ENCODE measurements around the gene ZNF346. TPM values are rescaled to one million over a fixed set of nuclear protein-coding genes. Genes with fewer than 3 reads are reported as not detected.

Gene ZNF346
- total and polyA plus RNA-seq, 10 donors: 5.9 to 36.3 (median 25.6) TPM

GRCh38 chr5:177105691-177106476 lies 83.4 kb downstream of the ZNF346 start:
- no peaks in the 10 kb centered on the region for H3K36me3 ChIP-seq
- peaks cover 0 to 17% (median 0%) of the 10 kb centered on the region in 7 donors for H3K27me3 ChIP-seq (replicated peaks in 1 of 7)
- no peaks in the 10 kb centered on the region for H3K9me3 ChIP-seq
- 76 to 87% (median 80%) methylated on average over 18 to 24 of the region's 24 CpGs for WGBS, 5 donors
- no peak overlapping the region for H3K27ac ChIP-seq
- H3K4me1 ChIP-seq: no peaks in the 10 kb centered on the region
- TF ChIP-seq POLR2AphosphoS5 (IDR thresholded peaks at IDR 0.05): no peak
- TF ChIP-seq POLR2A (IDR thresholded peaks at IDR 0.05): no peak
- no peak for TF ChIP-seq CTCF (IDR thresholded peaks at IDR 0.05 in 8 of 11, conservative IDR thresholded peaks at IDR 0.05 in 3 of 11)
- no peak overlapping the region for H3K4me3 ChIP-seq
- intact Hi-C loops (cut with DNase I; ENCODE audit: low total_unique reads): no loop called here
- no peak for DNase-seq

GRCh38 chr5:177107159-177107558 lies 84.7 kb downstream of the ZNF346 start:
- H3K9me3 ChIP-seq: no peaks in the 10 kb centered on the region
- peaks cover 0 to 14% (median 0%) of the 10 kb centered on the region in 7 donors for H3K27me3 ChIP-seq (replicated peaks in 1 of 7)
- H3K4me3 ChIP-seq: no peak overlapping the region
- no peak overlapping the region for H3K27ac ChIP-seq
- peaks cover 0 to 8% (median 5%) of the 10 kb centered on the region in 6 donors for H3K4me1 ChIP-seq
- no peaks in the 10 kb centered on the region for H3K36me3 ChIP-seq
- 68 to 89% (median 83%) methylated on average over 4 of the region's 4 CpGs for WGBS, 5 donors
- TF ChIP-seq POLR2A (IDR thresholded peaks at IDR 0.05): no peak
- no peak for TF ChIP-seq CTCF (IDR thresholded peaks at IDR 0.05 in 8 of 11, conservative IDR thresholded peaks at IDR 0.05 in 3 of 11)
- TF ChIP-seq POLR2AphosphoS5 (IDR thresholded peaks at IDR 0.05): no peak
- intact Hi-C loops (cut with DNase I; ENCODE audit: low total_unique reads): no loop called here
- no peak for DNase-seq

DNA sequence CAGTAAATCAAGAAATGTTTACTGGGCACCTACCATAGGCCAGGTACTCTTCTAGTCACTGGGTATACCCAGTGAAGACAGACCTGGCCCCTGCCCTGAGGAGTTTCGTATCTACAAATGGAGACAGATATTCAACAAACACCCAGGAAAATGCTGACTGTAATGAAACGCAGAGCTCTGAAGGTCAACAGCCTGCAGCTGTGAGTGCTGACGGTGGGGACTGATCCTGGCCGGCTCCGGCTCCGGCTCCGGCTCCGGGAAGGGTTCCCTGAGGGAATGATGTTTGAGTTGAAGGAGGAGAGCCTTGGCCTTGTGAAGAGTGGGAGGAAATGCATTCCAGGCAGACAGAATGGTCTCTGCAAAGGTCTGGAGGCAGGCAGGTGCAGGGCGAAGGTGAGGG lies 87.3 kb downstream of the ZNF346 start:
- WGBS, 5 donors: 59 to 81% (median 74%) methylated on average over 9 of the region's 9 CpGs
- no peak overlapping the region for H3K4me3 ChIP-seq
- H3K27me3 ChIP-seq (replicated peaks in 1 of 7): peaks cover 0 to 4% (median 0%) of the 10 kb centered on the region in 7 donors
- no peak for DNase-seq
- intact Hi-C loops (cut with DNase I; ENCODE audit: low total_unique reads): loop anchor here (10.0 kb wide), 1 partner anchor 195 kb away; the partner anchor contains the start of genes PRELID1 and RAB24
- H3K4me1 ChIP-seq: peaks cover 7 to 24% (median 16%) of the 10 kb centered on the region in 6 donors
- no peak overlapping the region for H3K27ac ChIP-seq
- no peaks in the 10 kb centered on the region for H3K9me3 ChIP-seq
- no peaks in the 10 kb centered on the region for H3K36me3 ChIP-seq
- no peak for TF ChIP-seq POLR2AphosphoS5 (IDR thresholded peaks at IDR 0.05)
- no peak for TF ChIP-seq CTCF (IDR thresholded peaks at IDR 0.05 in 8 of 11, conservative IDR thresholded peaks at IDR 0.05 in 3 of 11)
- TF ChIP-seq POLR2A (IDR thresholded peaks at IDR 0.05): no peak

GRCh38 chr5:177111720-177112394 lies 89.4 kb downstream of the ZNF346 start:
- DNase-seq: peak; percentile 85
- peak overlapping the region in 1 of 8 donors; percentile 38 for H3K4me3 ChIP-seq
- peaks cover 7 to 42% (median 28%) of the 10 kb centered on the region in 6 donors for H3K4me1 ChIP-seq
- WGBS, 5 donors: 22 to 34% (median 24%) methylated on average over 12 of the region's 12 CpGs
- no peaks in the 10 kb centered on the region for H3K9me3 ChIP-seq
- H3K27me3 ChIP-seq (replicated peaks in 1 of 7): no peaks in the 10 kb centered on the region
- no peak overlapping the region for H3K27ac ChIP-seq
- no peaks in the 10 kb centered on the region for H3K36me3 ChIP-seq
- TF ChIP-seq CTCF (IDR thresholded peaks at IDR 0.05 in 8 of 11, conservative IDR thresholded peaks at IDR 0.05 in 3 of 11) (peak; percentile 79 to 95 (median 93)), POLR2A (IDR thresholded peaks at IDR 0.05) (no peak), POLR2AphosphoS5 (IDR thresholded peaks at IDR 0.05) (peak in 1 of 3 donors; percentile 17)
- intact Hi-C loops (cut with DNase I; ENCODE audit: low total_unique reads): loop anchor here (10.0 kb wide), 1 partner anchor 193 kb away; the partner anchor contains the start of genes PRELID1 and RAB24

All from spleen (tissue), 11 donors.